Lower leg skin (tissue), 3 donors: ENCODE data around the gene SLC35B4.

Experiments used
- POLR2A ChIP-seq, 2 donors: fragments of 450-650 bp; IDR thresholded peaks; one replicate each; pipeline ENCODE4 v1.6.1; 2016 to 2017; ENCODE audit warnings: antibody characterized with exemption in 2 of 2, mild to moderate bottlenecking in 1 of 2, moderate library complexity in 1 of 2
- TF ChIP-seq, protein P1 (sequence below), 3 donors: fragments of 450-650 bp; IDR thresholded peaks; one replicate each; pipeline ENCODE4 v1.5.1; 2016; ENCODE audit warnings: antibody characterized with exemption in 3 of 3, mild to moderate bottlenecking in 3 of 3, moderate library complexity in 2 of 3

DNA sequence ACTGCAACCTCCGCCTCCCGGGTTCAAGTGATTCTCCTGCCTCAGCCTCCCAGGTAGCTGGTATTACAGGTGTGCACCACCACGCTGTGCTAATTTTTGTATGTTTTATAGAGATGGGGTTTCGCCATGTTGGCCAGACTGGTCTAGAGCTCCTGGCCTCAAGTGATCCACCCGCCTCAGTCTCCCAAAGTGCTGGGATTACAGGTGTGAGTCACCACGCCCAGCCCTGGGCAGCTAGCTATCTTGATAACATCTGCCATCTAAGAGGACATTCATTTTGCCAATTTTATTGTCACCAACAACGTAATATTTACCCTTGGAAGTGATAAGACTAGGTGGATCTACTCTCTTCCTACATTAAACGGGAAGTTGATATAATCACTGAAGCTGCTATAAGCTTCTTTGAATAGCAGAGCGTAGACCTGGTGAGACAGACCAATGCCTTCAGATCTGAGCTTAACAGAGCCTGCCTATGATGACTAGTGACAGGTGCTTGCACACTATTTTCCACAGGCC, 39.7 kb upstream of the SLC35B4 start:
- TF ChIP-seq POLR2A (IDR thresholded peaks at IDR 0.05): no peak
- TF ChIP-seq, protein P1, sequence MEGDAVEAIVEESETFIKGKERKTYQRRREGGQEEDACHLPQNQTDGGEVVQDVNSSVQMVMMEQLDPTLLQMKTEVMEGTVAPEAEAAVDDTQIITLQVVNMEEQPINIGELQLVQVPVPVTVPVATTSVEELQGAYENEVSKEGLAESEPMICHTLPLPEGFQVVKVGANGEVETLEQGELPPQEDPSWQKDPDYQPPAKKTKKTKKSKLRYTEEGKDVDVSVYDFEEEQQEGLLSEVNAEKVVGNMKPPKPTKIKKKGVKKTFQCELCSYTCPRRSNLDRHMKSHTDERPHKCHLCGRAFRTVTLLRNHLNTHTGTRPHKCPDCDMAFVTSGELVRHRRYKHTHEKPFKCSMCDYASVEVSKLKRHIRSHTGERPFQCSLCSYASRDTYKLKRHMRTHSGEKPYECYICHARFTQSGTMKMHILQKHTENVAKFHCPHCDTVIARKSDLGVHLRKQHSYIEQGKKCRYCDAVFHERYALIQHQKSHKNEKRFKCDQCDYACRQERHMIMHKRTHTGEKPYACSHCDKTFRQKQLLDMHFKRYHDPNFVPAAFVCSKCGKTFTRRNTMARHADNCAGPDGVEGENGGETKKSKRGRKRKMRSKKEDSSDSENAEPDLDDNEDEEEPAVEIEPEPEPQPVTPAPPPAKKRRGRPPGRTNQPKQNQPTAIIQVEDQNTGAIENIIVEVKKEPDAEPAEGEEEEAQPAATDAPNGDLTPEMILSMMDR (IDR thresholded peaks at IDR 0.05): no peak
